ENCODE results near the gene IGSF8.
"Not testable (repeated sequence)": the region's sequence is repeated elsewhere in the genome, so short reads cannot be mapped to it uniquely, and the experiment has no call there.

Gene IGSF8

DNA sequence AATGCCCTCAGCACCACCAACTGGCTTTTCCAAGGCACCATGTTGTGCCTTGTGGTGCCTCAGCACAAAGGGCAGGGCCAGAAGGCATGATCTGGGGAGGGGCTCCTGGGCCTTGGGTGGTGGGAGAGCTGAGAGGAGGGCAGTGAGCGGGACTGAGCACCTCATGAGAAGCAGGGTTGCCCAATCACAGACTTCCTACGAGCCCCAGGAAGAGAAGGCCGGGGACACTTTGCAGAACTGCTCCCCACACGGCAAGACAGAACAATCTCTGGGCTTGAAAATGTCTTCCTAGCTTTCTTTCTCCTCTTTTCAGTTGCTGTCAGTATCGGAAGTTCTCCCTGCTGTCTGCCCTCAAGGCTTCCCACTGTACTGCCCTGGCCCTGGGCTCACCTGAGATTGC, 35.2 kb downstream of the IGSF8 start:
- DNase-seq = no peak

DNA sequence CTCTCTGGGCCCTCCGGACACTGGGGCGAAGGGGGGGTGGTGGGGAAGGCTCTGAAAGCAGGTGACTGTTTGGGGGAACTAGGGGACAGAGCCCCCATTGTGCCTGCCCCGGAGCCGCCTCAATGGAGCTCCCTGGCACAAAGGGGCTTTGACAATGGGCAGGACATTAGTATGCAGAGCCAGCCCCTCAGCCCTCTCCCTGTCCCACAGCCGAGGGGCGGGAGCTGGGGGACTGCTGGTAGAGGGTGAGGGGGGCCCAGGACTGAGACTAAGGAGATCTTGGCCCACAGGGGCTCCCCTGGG, 36.2 kb downstream of the IGSF8 start:
- DNase-seq = no peak

DNA sequence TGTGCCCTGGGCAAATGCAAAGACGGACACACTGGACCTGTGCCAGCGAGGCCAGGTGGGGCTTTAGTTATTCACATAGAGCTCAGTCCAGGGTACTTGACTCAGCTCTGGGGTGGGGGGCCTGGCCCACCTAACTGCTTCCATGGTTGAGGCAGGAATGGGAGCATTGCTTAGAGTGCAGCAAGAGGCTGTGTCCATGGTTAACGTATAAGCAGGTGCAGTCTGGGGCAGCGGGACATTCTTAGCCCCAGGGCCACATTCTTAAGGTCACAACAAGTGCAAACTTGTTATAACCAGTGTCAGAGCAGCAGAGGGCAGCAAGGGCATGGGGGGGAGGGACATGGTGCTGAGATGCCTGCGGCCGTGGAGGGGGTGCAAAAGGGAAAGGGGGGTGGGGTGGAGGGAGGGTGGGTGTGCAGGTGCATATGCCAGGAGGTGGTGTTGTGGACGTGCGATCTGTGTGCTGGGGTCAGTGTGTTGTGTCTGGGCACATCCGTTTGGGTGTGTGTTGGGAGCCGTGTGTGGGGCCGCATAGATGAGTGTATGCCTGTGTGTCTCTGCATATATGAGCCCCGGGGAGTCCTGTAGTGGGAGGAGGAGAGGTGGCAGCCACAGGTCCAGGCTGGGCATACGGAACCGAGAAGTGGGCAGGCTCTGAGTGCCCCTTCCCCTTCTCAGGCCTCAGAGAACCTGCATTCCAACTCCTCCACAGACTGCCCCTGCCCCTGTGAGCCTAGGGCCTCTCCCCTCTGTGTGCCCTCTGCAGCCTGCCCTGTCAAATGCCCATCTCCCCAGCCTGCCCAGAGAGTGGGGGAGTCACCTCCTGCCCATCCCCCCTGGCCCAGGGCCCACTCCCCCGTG, 36.8 kb downstream of the IGSF8 start:
- DNase-seq = no peak

DNA sequence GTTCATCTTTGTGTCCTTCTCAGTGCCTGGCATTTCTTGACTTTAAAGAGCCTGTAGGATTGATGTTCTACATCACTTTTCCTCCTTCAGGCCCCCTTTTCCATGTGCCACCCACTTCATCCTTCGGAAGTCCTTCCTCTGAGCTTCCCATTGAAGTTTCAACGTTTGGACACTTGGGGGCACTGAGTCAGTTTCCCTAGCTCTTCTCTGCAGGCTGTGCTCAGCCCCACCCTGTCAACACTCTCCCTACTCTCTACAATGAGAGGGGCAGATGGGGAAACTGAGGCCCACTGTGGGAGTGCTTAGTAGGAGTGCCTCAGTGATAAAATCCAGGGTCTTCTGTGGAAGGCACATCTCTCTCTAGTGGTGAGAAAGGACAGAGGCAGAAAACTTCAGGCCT, 40.3 kb downstream of the IGSF8 start:
- DNase-seq = no peak

DNA sequence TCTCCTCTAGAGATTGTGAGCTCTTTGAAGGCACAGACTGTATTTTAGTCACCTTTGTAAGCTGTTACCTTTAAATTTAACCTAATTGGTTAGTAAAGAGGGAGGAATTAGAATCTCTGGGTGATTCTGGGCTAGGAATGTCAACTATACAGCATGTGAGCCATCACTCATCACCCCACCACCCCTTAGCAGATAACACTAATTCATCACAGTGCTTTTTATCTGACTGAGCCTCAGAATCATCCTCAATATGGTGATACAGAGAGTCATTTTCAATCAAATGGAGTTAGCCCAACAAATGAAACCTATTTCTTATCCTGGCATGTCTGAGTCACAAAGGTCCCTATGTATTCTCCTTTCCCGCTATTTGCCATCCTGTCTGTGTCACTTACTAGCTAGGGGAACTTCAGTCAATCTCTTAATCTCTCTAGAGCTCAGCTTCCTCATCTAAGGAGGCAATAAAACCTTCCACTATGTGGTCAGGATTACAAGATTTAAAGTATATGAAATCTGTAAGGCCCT, 41.7 kb downstream of the IGSF8 start:
- no peak for DNase-seq

DNA sequence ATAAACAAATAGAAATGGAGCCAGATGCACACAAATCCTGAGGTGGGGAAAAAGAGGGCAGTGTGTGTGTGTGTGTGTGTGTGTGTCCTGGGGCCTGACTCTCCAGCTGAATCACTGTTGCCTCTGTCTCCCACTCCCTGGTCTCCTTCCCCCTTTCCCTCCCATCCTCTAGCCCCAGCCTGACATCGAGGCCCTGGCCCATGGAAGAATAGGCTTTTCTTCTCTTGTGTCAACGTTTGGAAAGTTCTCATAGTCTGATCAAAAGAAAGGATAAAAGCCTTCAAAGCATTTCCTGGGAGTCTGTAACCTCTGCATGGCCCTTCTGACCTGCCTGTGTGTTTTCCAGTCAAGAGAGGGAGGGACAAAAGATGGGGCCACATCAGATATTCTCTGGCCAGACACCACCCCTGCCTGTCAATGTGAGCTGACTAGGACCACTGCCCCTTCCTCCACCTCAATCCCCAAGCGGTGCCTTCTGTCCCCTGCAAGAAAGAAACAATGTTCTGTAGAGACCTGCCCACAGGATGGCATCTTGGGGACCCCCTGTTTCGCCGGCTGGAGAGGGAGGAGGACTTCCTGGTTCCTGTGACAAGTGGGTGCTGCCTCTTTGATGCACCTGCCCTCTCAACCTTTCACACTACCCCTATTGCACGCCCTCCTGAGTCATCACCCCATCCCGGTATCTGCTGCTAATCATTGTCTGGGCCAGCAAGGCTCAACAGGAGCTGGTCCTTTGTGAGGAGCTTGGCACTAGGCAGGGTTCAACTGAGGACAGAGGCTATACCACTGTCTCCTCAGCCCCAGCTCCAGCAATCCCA, 44.7 kb downstream of the IGSF8 start:
- DNase-seq = no peak

DNA sequence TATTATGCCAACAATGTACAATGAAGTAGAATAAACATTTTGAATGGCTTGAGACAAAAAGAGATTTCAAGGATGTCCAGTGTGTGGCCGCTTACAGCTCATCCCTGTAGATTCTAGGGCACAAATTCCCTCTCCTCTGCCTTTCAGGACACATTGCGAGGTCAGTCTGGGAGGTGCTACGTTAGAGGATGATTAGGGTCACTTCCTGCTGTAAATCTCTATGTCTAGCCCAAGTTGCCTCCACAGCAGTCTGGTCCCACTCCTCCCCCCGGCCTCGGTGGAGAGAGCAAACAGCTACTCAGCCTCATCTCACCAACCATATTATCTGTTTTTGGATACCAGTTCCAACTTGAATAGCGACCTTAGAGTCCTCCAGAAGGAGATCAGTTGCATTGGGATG, 45.5 kb downstream of the IGSF8 start:
- DNase-seq = no peak

DNA sequence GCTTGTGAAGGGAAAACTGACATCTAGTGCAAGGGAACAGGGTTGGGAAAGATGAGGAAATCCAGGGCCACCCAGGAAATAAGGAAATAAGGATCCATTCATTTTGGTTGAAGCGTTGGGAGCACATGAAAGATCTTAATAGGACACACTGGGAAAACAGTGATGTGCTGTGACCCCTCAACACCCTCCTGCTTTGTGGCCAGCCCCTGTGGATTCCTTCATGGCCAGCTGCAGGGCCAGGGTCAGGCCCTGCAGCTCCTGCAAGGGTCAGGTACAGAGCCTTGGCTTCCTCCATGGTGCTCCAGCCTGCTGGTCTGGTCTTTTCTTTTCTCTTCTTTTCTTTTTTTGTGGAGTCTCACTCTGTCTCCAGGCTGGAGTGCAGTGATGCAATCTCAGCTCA, 47.8 kb downstream of the IGSF8 start:
- DNase-seq = no peak

DNA sequence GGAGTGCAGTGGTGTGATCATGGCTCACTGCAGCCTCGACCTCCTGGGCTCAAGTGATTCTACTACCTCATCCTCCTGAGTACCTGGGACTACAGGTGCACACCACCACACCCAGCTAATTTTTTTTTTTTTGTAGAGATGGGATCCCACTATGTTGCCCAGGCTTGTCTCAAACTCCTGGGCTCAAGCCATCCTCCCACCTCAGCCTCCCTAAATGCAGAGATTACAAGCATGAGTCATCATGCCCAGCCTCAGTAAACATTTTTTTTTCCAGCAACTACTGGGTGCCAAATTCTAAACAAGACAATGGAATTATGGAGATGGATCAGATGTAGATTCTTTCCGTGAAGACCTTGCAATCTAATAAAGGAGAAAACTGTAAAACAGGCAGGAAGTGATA, 48.2 kb downstream of the IGSF8 start:
- DNase-seq = not testable (repeated sequence)

DNA sequence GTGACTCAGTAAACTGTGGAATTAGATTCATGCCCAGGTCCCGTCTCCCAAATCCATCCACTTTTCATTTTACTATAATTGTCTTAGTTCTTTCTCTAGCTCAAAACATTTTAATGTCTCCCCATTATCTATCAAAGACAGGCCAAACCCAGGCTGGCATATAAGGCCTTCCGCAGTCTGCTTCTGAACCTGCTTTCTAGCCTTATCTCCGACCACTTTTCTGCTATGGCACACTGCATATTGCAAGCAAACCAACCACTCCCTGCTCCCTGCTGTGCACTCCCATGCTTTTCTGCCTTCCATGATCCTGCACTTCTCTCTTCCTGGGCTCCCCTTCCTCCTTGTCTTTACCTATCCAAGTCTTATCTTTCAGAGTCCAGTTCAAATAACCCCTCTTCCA, 49.3 kb downstream of the IGSF8 start:
- DNase-seq = no peak

DNA sequence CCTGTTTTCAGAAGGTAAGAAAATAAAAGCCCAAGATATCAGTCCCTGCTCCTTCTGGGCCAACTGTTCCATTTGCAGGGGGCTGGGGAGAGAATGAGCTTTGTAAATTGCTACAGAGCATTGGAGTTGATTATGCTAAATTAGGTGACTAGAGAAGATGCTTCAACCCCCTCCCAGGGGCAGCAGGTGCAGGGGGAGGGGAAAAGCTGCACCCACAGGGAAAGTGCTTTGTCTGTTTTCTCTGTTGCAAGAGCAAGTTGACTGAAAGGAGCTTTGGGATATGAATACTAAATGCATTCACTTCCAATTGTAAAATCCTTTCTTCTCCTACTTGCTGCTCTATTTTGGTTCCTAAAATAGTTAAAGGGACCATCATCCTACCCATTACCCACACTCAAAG, 50.1 kb downstream of the IGSF8 start:
- DNase-seq = no peak

DNA sequence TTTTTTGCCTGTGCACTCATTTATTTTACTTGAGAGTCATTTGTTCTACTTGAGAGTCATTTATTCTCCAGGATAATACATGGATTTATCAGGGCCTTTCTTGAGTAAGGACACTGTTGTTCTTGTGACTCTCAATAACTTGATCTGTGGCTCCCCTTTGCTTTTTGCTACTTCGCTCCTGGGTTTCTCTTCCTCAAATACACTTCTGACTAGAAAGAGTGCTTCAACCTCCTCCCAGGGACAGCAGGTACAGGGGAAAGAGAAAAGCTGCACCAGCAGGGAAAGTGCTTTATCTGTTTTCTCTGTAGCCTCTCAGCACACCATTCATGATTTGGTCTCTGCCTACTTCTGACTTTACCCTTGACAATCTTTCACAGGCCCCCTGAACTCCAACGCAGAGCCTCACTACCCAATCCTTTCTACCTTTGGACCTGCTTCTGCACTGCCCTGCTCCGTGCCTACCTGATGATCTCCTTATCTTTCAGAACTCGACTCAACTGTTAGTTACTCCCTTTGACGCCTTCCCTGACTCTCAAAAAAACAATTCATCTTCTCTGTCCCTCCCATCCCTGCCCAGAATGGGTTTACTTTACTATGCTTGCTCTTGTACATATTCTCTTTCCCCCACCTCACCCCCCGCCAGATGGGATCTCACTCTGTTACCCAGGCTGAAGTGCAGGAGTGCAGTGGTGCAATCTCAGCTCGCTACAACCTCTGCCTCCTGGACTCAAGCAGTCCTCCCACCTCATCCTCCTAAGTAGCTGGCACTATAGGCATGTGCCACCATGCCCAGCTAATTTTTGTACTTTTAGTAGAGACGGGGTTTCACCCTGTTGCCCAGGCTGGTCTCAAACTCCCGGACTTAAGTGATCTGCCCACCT, 51.1 kb downstream of the IGSF8 start:
- no peak for DNase-seq

DNA sequence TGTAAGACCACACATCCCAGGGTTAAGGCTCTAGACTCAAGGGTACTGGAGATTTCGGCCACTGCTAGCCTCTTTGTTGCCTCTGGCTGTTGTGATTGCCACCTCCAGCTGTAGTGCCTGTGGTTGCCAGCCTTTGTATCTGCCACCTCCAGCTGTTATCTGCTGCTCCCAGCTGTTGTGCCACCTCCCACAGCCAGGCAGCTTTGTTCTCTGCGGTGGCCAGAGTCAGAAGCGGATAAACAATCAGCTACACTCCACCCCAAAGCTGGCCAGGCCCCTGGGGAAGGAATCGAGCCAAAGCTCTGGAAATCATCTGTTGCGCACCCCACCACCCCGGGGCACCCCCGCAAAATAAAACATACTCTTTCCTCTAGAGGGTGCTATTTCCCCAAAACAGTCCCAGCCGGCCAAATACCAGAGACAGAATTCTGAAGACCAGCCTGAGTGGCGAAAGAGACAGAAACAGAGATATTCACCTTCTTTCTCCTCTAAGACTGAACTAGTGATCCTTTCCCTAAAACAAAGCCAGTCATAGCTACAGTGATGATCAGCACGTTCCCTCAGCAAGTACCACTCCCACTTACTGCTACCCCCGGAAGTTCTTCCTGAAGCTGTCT, 51.8 kb downstream of the IGSF8 start:
- peak; percentile 16 for DNase-seq

DNA sequence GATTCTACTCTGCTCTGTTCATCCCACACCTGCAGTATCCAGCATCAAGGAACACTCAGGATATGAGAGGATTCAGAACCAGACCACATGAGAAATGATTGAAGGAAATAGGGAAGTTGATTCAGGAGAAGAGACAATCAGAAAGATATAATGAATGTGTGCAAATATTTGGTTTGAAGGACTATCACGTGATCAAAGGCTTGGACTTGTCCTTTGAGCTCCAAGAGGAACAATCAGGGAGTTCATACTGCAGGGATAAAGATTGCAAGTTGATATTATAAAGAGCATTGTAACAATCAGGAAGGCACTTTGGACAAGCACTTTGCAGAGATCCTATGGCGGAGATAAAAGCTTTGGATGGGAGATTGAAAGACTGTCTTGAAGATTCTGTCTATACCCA, 52.8 kb downstream of the IGSF8 start:
- DNase-seq = no peak

DNA sequence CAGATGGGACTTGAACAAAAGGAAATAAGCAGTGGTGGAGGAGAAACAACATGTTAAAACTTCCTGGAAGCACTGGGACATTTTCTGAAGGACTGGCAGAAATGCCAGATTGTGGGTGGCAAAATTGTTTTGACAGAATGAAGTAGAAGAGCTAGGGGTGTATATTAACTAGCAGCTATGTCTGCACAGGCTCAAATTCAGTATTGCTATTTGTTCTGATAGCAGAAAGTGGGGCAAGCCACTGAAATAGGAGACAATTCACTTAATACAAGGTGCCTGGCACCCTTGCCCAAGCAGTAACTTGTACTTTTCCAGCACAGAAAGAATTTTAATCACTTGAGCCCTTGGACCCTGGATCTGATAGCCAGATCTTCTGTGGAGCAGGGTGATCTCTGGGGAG, 54.9 kb downstream of the IGSF8 start:
- DNase-seq = no peak

Data from NCI-H1092 treated with DMSO at 0.1 percent for 48 hours (cell line).